OCI-LY1 (cell line): ENCODE measurements around the gene ASCL2.

Source experiments
- EZH2 ChIP-seq: fragments of 200-600 bp; sonication (generic), shearing (Covaris generic); IDR thresholded peaks from 2 replicates; pipeline ENCODE4 v1.8.0; 2017; ENCODE audit warnings: borderline replicate concordance, mixed run types, mild to moderate bottlenecking, antibody characterized with exemption, low read length, moderate library complexity, mixed read lengths
- TF ChIP-seq, protein P1 (sequence below): fragments of 200-600 bp; sonication (generic), shearing (Covaris generic); IDR thresholded peaks from 2 replicates; pipeline ENCODE4 v1.5.1; 2017; ENCODE audit warnings: mild to moderate bottlenecking, antibody characterized with exemption, low read length, moderate library complexity, mixed read lengths

DNA sequence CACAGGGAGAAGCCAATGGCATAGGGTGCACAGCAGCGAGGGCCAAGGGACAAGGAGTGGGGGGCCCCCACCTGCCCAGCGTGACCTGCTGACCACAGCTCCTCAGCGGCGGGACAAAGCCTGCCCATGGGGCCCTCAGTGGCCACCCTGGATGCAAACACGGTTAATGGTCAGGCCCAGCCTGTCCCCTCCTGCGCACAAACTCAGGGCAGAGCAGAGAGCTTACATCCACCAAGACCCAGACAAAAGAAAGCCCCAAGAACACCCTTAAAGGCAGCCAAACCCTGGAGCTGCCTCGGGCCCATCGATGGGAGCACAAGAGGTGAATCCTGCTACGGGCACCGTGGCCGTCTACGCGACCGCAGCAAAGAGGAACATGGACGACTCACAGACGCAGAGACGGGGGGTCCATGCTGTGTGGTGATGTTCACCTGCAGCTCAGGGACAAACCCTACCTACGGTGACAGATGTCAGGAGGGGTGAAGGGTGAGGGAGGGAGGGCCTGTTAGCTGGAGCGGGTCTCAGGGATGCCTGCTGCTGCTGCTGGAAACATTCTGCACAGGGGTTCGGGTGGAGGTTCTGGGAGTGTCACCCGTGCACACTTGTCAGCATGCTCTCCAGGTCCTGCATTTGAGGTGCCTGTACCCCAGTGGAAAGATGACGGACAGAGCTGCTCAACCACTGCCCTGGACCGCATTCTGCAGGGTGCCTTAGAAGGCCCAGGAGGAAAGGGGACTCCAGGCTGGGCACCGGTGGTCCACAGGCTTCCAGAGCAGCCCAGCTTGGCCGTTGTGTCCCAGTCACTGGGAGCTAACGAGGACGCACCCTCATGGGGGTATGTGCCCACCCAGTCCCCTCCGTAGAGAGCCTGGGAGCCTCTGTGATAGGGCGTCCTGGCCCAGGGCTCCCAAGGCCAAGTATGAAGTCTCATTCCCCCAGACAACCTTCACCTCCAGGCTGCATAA, 11.6 kb downstream of the ASCL2 start:
- TF ChIP-seq, protein P1, sequence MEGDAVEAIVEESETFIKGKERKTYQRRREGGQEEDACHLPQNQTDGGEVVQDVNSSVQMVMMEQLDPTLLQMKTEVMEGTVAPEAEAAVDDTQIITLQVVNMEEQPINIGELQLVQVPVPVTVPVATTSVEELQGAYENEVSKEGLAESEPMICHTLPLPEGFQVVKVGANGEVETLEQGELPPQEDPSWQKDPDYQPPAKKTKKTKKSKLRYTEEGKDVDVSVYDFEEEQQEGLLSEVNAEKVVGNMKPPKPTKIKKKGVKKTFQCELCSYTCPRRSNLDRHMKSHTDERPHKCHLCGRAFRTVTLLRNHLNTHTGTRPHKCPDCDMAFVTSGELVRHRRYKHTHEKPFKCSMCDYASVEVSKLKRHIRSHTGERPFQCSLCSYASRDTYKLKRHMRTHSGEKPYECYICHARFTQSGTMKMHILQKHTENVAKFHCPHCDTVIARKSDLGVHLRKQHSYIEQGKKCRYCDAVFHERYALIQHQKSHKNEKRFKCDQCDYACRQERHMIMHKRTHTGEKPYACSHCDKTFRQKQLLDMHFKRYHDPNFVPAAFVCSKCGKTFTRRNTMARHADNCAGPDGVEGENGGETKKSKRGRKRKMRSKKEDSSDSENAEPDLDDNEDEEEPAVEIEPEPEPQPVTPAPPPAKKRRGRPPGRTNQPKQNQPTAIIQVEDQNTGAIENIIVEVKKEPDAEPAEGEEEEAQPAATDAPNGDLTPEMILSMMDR = no peak
- TF ChIP-seq EZH2 = no peak
